ENCODE results near the gene QKI. TPM values are rescaled to one million over a fixed set of nuclear protein-coding genes. Genes with fewer than 3 reads are reported as not detected.
A peak's percentile ranks its signal among the peaks of the same experiment; 100 is the strongest.
"Not testable (repeated sequence)": the region's sequence is repeated elsewhere in the genome, so short reads cannot be mapped to it uniquely, and the experiment has no call there.

QKI gene
- total RNA-seq, 1 experiment from 2014 or later = 59.4 TPM

- DNase-seq (ENCODE audit: low spot score) = no peak
These were observed 164.8 kb downstream of the QKI start for GRCh38 chr6:163579111-163579879.

GRCh38 chr6:163579880-163580295 lies 165.4 kb downstream of the QKI start:
- no peak for DNase-seq (ENCODE audit: low spot score)

- no peak for DNase-seq (ENCODE audit: low spot score)
These were observed 166.0 kb downstream of the QKI start for GRCh38 chr6:163580311-163581030.

GRCh38 chr6:163583558-163583957 lies 169.0 kb downstream of the QKI start:
- no peak for DNase-seq (ENCODE audit: low spot score)

GRCh38 chr6:163585932-163586437 lies 171.5 kb downstream of the QKI start:
- DNase-seq (ENCODE audit: low spot score) = peak; percentile 81

GRCh38 chr6:163586888-163587287 lies 172.4 kb downstream of the QKI start:
- no peak for DNase-seq (ENCODE audit: low spot score)

- DNase-seq (ENCODE audit: low spot score) = peak; percentile 61
These were observed 173.9 kb downstream of the QKI start for GRCh38 chr6:163588220-163588919.

- DNase-seq (ENCODE audit: low spot score) = no peak
These were observed 174.9 kb downstream of the QKI start for GRCh38 chr6:163589387-163589786.

- DNase-seq (ENCODE audit: low spot score) = not testable (repeated sequence)
These were observed 175.6 kb downstream of the QKI start for GRCh38 chr6:163590132-163590531.

GRCh38 chr6:163592872-163593271 lies 178.4 kb downstream of the QKI start:
- no peak for DNase-seq (ENCODE audit: low spot score)

GRCh38 chr6:163596174-163596573 lies 181.7 kb downstream of the QKI start:
- no peak for DNase-seq (ENCODE audit: low spot score)

GRCh38 chr6:163599136-163599535 lies 184.6 kb downstream of the QKI start:
- DNase-seq (ENCODE audit: low spot score) = no peak

GRCh38 chr6:163599684-163600083 lies 185.2 kb downstream of the QKI start:
- DNase-seq (ENCODE audit: low spot score) = no peak

GRCh38 chr6:163600331-163600730 lies 185.8 kb downstream of the QKI start:
- no peak for DNase-seq (ENCODE audit: low spot score)

GRCh38 chr6:163600781-163601180 lies 186.3 kb downstream of the QKI start:
- DNase-seq (ENCODE audit: low spot score) = no peak

- no peak for DNase-seq (ENCODE audit: low spot score)
These were observed 188.3 kb downstream of the QKI start for GRCh38 chr6:163602851-163603250.

GRCh38 chr6:163603395-163603794 lies 188.9 kb downstream of the QKI start:
- no peak for DNase-seq (ENCODE audit: low spot score)

- no peak for DNase-seq (ENCODE audit: low spot score)
These were observed 191.0 kb downstream of the QKI start for GRCh38 chr6:163605385-163606097.

- no peak for DNase-seq (ENCODE audit: low spot score)
These were observed 193.3 kb downstream of the QKI start for GRCh38 chr6:163607792-163608191.

GRCh38 chr6:163608204-163608644 lies 193.7 kb downstream of the QKI start:
- no peak for DNase-seq (ENCODE audit: low spot score)

- DNase-seq (ENCODE audit: low spot score) = no peak
These were observed 197.7 kb downstream of the QKI start for GRCh38 chr6:163612200-163612599.

GRCh38 chr6:163613025-163613424 lies 198.5 kb downstream of the QKI start:
- DNase-seq (ENCODE audit: low spot score) = no peak

All from H4 (cell line).